HCT116 (cell line): ENCODE data around the gene CYP4F3. TPM values are rescaled to one million over a fixed set of nuclear protein-coding genes. Genes with fewer than 3 reads are reported as not detected.

Experiments used
- ATAC-seq: fragments of 200-7000 bp; cut with Tn5 transposase; 2 replicates; pipeline ENCODE4 v1.9.1; 2020; ENCODE audit warnings: mild to moderate bottlenecking, moderate library complexity
- BruUV-seq: library from RNA; stranded (reverse); fragments of 400-500 nt; replicated peaks from 2 replicates; lab custom pipeline; 2021; lab: Mats Ljungman, UMichigan
- CTCF ChIA-PET: fragments of 300-600 bp; sonication (Branson Sonifier 250); formaldehyde crosslinking; loops from one replicate; lab custom pipeline; 2021; ENCODE audit warnings: antibody characterized with exemption; lab: Charles Lee
- POLR2A ChIA-PET: fragments of 300-600, 350-600 bp; sonication (Branson Sonifier 250); formaldehyde crosslinking; loops from one replicate; lab custom pipeline; 2021; ENCODE audit warnings: antibody characterized with exemption; lab: Charles Lee
- RAD21 ChIA-PET, 2 experiments: fragments of 300-600 bp; sonication (Branson Sonifier 250); formaldehyde crosslinking; loops; one replicate each; lab custom pipeline; 2023; ENCODE audit warnings: low total read pairs in 2 of 2; ENCODE audit not compliant: uncharacterized antibody in 2 of 2, unreplicated experiment in 2 of 2, low non-redundant PET in 1 of 2; lab: Charles Lee
- DNase-seq: peaks from one replicate; pipeline ENCODE4 v3.0.0-alpha.2; 2010; ENCODE audit warnings: low read depth, low spot score
- H2AFZ ChIP-seq: fragments of 200-600 bp; shearing (Covaris generic), sonication (generic); 2 replicates; pipeline ENCODE4 v1.6.1; 2017; ENCODE audit warnings: low read depth, mixed run types, mixed read lengths, antibody characterized with exemption, low read length; ENCODE audit not compliant: poor library complexity, severe bottlenecking
- H3K27ac ChIP-seq: 2 replicates; pipeline ENCODE4 v1.5.1; 2012; ENCODE audit warnings: low read depth, low read length
- H3K27me3 ChIP-seq: fragments of 200-600 bp; sonication (generic); 2 replicates; pipeline ENCODE4 v1.6.1; 2016; ENCODE audit warnings: mixed run types, low read length, mixed read lengths; ENCODE audit not compliant: insufficient read depth
- H3K36me3 ChIP-seq, 2 experiments: fragments of 200-500 bp in 1 of 2; fragments of 200-600 bp in 1 of 2; sonication (Bioruptor generic) in 1 of 2; sonication (generic) in 1 of 2; 2 replicates each; pipeline versions ENCODE4 v1.5.1 to v1.6.1; 2014 to 2016; ENCODE audit warnings: low read length in 2 of 2, inconsistent platforms in 1 of 2, mixed read lengths in 1 of 2, mixed run types in 1 of 2; ENCODE audit not compliant: insufficient read depth in 2 of 2, control insufficient read depth in 1 of 2
- H3K4me1 ChIP-seq, 2 experiments: fragments of 200-600 bp in 1 of 2; sonication (generic) in 1 of 2; 2 replicates each; pipeline versions ENCODE4 v1.5.1 to v1.6.1; 2012 to 2017; ENCODE audit warnings: low read length in 2 of 2, inconsistent platforms in 1 of 2, mild to moderate bottlenecking in 1 of 2, mixed read lengths in 1 of 2, mixed run types in 1 of 2, moderate library complexity in 1 of 2; ENCODE audit not compliant: insufficient read depth in 2 of 2, control insufficient read depth in 1 of 2
- H3K4me2 ChIP-seq: fragments of 200-600 bp; sonication (generic); 2 replicates; pipeline ENCODE4 v1.6.1; 2017; ENCODE audit warnings: mixed run types, low read length, mixed read lengths
- H3K4me3 ChIP-seq, 2 experiments: fragments of 200-600 bp in 1 of 2; sonication (generic) in 1 of 2; replicated peaks in 1 of 2; 2 replicates each; pipeline ENCODE4 v1.5.1; 2011 to 2016; ENCODE audit warnings: low read length in 2 of 2, control low read depth in 1 of 2, low read depth in 1 of 2, mild to moderate bottlenecking in 1 of 2, mixed read lengths in 1 of 2, mixed run types in 1 of 2
- H3K79me2 ChIP-seq: fragments of 200-600 bp; sonication (generic); 2 replicates; pipeline ENCODE4 v1.6.1; 2017; ENCODE audit warnings: mild to moderate bottlenecking, mixed run types, low read length, moderate library complexity, mixed read lengths; ENCODE audit not compliant: insufficient read depth
- H3K9ac ChIP-seq: fragments of 200-600 bp; sonication (generic); 2 replicates; pipeline ENCODE4 v1.6.1; 2016; ENCODE audit warnings: low read length, mixed read lengths
- H3K9me2 ChIP-seq: fragments of 200-600 bp; sonication (generic), shearing (Covaris generic); 2 replicates; pipeline ENCODE4 v1.6.1; 2017; ENCODE audit warnings: mixed run types, mild to moderate bottlenecking, moderate library complexity; ENCODE audit not compliant: insufficient read depth
- H3K9me3 ChIP-seq, 2 experiments: fragments of 200-500 bp in 1 of 2; fragments of 200-600 bp in 1 of 2; sonication (Bioruptor generic) in 1 of 2; sonication (generic) in 1 of 2; 2 replicates each; pipeline ENCODE4 v1.6.1; 2014 to 2017; ENCODE audit warnings: low read length in 2 of 2, mixed read lengths in 2 of 2, inconsistent platforms in 1 of 2, low read depth in 1 of 2, mild to moderate bottlenecking in 1 of 2, mixed run types in 1 of 2, moderate library complexity in 1 of 2; ENCODE audit not compliant: control insufficient read depth in 1 of 2, insufficient read depth in 1 of 2
- H4K20me1 ChIP-seq: fragments of 200-600 bp; sonication (generic), shearing (Covaris generic); 2 replicates; pipeline ENCODE4 v1.6.1; 2017; ENCODE audit warnings: mixed run types, mild to moderate bottlenecking, moderate library complexity; ENCODE audit not compliant: insufficient read depth
- CTCF ChIP-seq, 3 experiments: fragments of 200-600 bp in 1 of 3; sonication (generic) in 1 of 3; IDR thresholded peaks in 2 of 3; conservative IDR thresholded peaks in 1 of 3; 2 replicates each; pipeline ENCODE4 v1.5.1; 2012 to 2017; ENCODE audit warnings: low read depth in 2 of 3, low read length in 2 of 3, antibody characterized with exemption in 1 of 3, borderline replicate concordance in 1 of 3, control low read depth in 1 of 3, mild to moderate bottlenecking in 1 of 3, mixed read lengths in 1 of 3, mixed run types in 1 of 3, moderate library complexity in 1 of 3; ENCODE audit not compliant: insufficient read depth in 1 of 3
- FOSL1 ChIP-seq: IDR thresholded peaks from 2 replicates; pipeline ENCODE4 v1.6.1; 2012; ENCODE audit warnings: low read depth
- POLR2A ChIP-seq: IDR thresholded peaks from 2 replicates; pipeline ENCODE4 v1.7.0; 2011; ENCODE audit warnings: borderline replicate concordance; ENCODE audit not compliant: insufficient read depth, insufficient read length; ENCODE audit errors: extremely low read depth
- RAD21 ChIP-seq: IDR thresholded peaks from 2 replicates; pipeline ENCODE4 v1.6.1; 2012; ENCODE audit warnings: low read depth, mild to moderate bottlenecking
- REST ChIP-seq: IDR thresholded peaks from 2 replicates; pipeline ENCODE4 v1.6.1; 2012; ENCODE audit warnings: low read depth
- SP1 ChIP-seq: IDR thresholded peaks from 2 replicates; pipeline ENCODE4 v1.6.1; 2012; ENCODE audit warnings: low read depth
- intact Hi-C: fragments of 100-400 bp; cut with micrococcal nuclease; formaldehyde crosslinking; loops from 2 replicates; pipeline ENCODE4 v1.10.0; 2022
- total RNA-seq: library from RNA; stranded (reverse); gene quantifications from one replicate; pipeline ENCODE4 v1.2.1, GENCODE V29; 2021; ENCODE audit not compliant: unreplicated experiment

The CYP4F3 gene
- total RNA-seq, 1 experiment from 2014 or later: 3.6 TPM

GRCh38 chr19:15629003-15629880 is 11.5 kb upstream of the CYP4F3 start:
- ChIA-PET RAD21 (interaction anchor here in 1 of 2 experiments (1.0 kb wide), 1 partner anchor 181 kb away, joined by 3 read pairs; no protein-coding TSS in a partner anchor), POLR2A (interaction anchor here (0.7 kb wide), 1 partner anchor 206 kb away, joined by 3 read pairs; no protein-coding TSS in a partner anchor), CTCF (interaction anchor here (0.5 to 1.3 kb wide), 9 partner anchors 9 to 553 kb away, joined by 3 to 6 read pairs (median 4); partner anchors contain the start of gene CYP4F3)
- no peaks in the 10 kb centered on the region for H3K9me2 ChIP-seq
- DNase-seq: peak; percentile 51
- H3K79me2 ChIP-seq: no peaks in the 10 kb centered on the region
- no peaks in the 10 kb centered on the region for H4K20me1 ChIP-seq
- H3K27ac ChIP-seq: no peak overlapping the region
- no peak overlapping the region for H2AFZ ChIP-seq
- H3K36me3 ChIP-seq: no peaks in the 10 kb centered on the region
- no peak overlapping the region for H3K4me3 ChIP-seq
- ATAC-seq: peak; percentile 96
- BruUV-seq: no TSS peak
- intact Hi-C loops: loop anchor here (1.0 to 2.0 kb wide), 4 partner anchors 131 to 554 kb away; no protein-coding TSS in a partner anchor
- 0 out of 2 replicates have a peak, but pooled peaks cover 6% of the 10 kb centered on the region for H3K27me3 ChIP-seq
- TF ChIP-seq CTCF (IDR thresholded peaks at IDR 0.05 in 2 of 3, conservative IDR thresholded peaks at IDR 0.05 in 1 of 3; ENCODE audit: borderline replicate concordance in 1 of 3, insufficient read depth in 1 of 3, low read depth in 2 of 3, low read length in 2 of 3): peak; percentile 90 to 99 (median 97)
- TF ChIP-seq RAD21: peak; percentile 96
- TF ChIP-seq POLR2A: no peak
- H3K4me2 ChIP-seq: peak overlapping the region; percentile 32; the same call in 1 of the 2 replicates
- no peak overlapping the region for H3K9ac ChIP-seq
- peaks cover 0 to 4% of the 10 kb centered on the region in 2 experiments; a peak in 1 of 4 replicates for H3K4me1 ChIP-seq
- H3K9me3 ChIP-seq: no peaks in the 10 kb centered on the region

GRCh38 chr19:15631817-15632216 is 8.9 kb upstream of the CYP4F3 start:
- no TSS peak for BruUV-seq

More at GRCh38 chr19:15631817-15632216, 8.9 kb upstream of the CYP4F3 start:
- Histone ChIP-seq H4K20me1 (no peaks in the 10 kb centered on the region), H3K27me3 (no peaks in the 10 kb centered on the region), H3K4me2 (no peak overlapping the region), H3K27ac (no peak overlapping the region), H3K4me3 (no peak overlapping the region), H3K9me2 (no peaks in the 10 kb centered on the region), H3K9ac (no peak overlapping the region), H3K79me2 (no peaks in the 10 kb centered on the region), H3K4me1 (peaks cover 0 to 7% of the 10 kb centered on the region in 2 experiments; a peak in 2 of 4 replicates), H2AFZ (no peak overlapping the region), H3K9me3 (no peaks in the 10 kb centered on the region), H3K36me3 (no peaks in the 10 kb centered on the region)
- DNase-seq (no peak), ATAC-seq (peak; percentile 70)
- RAD21 ChIA-PET: no interaction called here
- TF ChIP-seq RAD21 (peak; percentile 76), CTCF (IDR thresholded peaks at IDR 0.05 in 2 of 3, conservative IDR thresholded peaks at IDR 0.05 in 1 of 3; ENCODE audit: borderline replicate concordance in 1 of 3, insufficient read depth in 1 of 3, low read depth in 2 of 3, low read length in 2 of 3) (peak; percentile 51 to 75 (median 54); a peak in 5 of 6 replicates), SP1 (no peak), REST (peak; percentile 80), FOSL1 (no peak)
- POLR2A ChIA-PET: no interaction called here
- CTCF ChIA-PET: no interaction called here
- intact Hi-C loops: no loop called here
